Stimulated activated CD4-positive, alpha-beta T cell treated with anti-CD3 and anti-CD28 coated beads, Interleukin-4, amount 100 ng/mL, for 1 hour (primary cell): ENCODE data around the gene CCL26.
"Not testable (repeated sequence)": the region's sequence is repeated elsewhere in the genome, so short reads cannot be mapped to it uniquely, and the experiment has no call there.

Experiments used
- DNase-seq: peaks from one replicate; pipeline ENCODE4 v3.0.0-alpha.2; 2020

The CCL26 gene

GRCh38 chr7:75772081-75773077 is at the start of gene CCL26:
TSS of gene CCL26 (minus strand) at chr7:75772211. CDS start at chr7:75772176, 35 bp downstream.
- DNase-seq = no peak

GRCh38 chr7:75820688-75821087 is 48.7 kb upstream of the CCL26 start:
- no peak for DNase-seq

- no peak for DNase-seq
Observed at GRCh38 chr7:75819711-75820110, 47.7 kb upstream of the CCL26 start.

- DNase-seq = no peak
Observed at GRCh38 chr7:75818472-75818871, 46.5 kb upstream of the CCL26 start.

- no peak for DNase-seq
Observed at GRCh38 chr7:75817116-75817515, 45.1 kb upstream of the CCL26 start.

GRCh38 chr7:75815418-75816064 is 43.5 kb upstream of the CCL26 start:
- no peak for DNase-seq

- DNase-seq = no peak
Observed at GRCh38 chr7:75814407-75814947, 42.5 kb upstream of the CCL26 start.

- no peak for DNase-seq
Observed at GRCh38 chr7:75813781-75814236, 41.8 kb upstream of the CCL26 start, which contains the start of gene CCL24. TSS of gene CCL24 (minus strand) at chr7:75813806. CDS start at chr7:75813715, 91 bp downstream.

- DNase-seq = no peak
Observed at GRCh38 chr7:75813084-75813483, 41.1 kb upstream of the CCL26 start.

- DNase-seq = no peak
Observed at GRCh38 chr7:75811894-75812678, 40.1 kb upstream of the CCL26 start.

GRCh38 chr7:75809396-75809795 is 37.4 kb upstream of the CCL26 start:
- no peak for DNase-seq

- no peak for DNase-seq
Observed at GRCh38 chr7:75808106-75808505, 36.1 kb upstream of the CCL26 start.

- no peak for DNase-seq
Observed at GRCh38 chr7:75807452-75807851, 35.4 kb upstream of the CCL26 start.

- DNase-seq = no peak
Observed at GRCh38 chr7:75806560-75807307, 34.7 kb upstream of the CCL26 start.

GRCh38 chr7:75804705-75805104 is 32.7 kb upstream of the CCL26 start:
- DNase-seq = no peak

GRCh38 chr7:75804004-75804403 is 32.0 kb upstream of the CCL26 start:
- DNase-seq = no peak

- no peak for DNase-seq
Observed at GRCh38 chr7:75802552-75802821, 30.5 kb upstream of the CCL26 start.

GRCh38 chr7:75798770-75799169 is 26.8 kb upstream of the CCL26 start:
- DNase-seq = no peak

GRCh38 chr7:75796420-75796819 is 24.4 kb upstream of the CCL26 start:
- DNase-seq = no peak

GRCh38 chr7:75795831-75796285 is 23.8 kb upstream of the CCL26 start:
- DNase-seq = no peak

GRCh38 chr7:75793676-75794075 is 21.7 kb upstream of the CCL26 start:
- no peak for DNase-seq

- DNase-seq = not testable (repeated sequence)
Observed at GRCh38 chr7:75792567-75792966, 20.6 kb upstream of the CCL26 start.
